K562 (cell line): Measurements from ENCODE around the gene RBFA. TPM values are rescaled to one million over a fixed set of nuclear protein-coding genes. Genes with fewer than 3 reads are reported as not detected.
"Not testable (repeated sequence)": the region's sequence is repeated elsewhere in the genome, so short reads cannot be mapped to it uniquely, and the experiment has no call there.

Experiments
- ATAC-seq: fragments of 200-7000 bp; cut with Tn5 transposase; 3 replicates; pipeline ENCODE4 v1.9.1; 2020; ENCODE audit warnings: moderate library complexity
- BruUV-seq: library from RNA; stranded (reverse); fragments of 400-500 nt; replicated peaks from 2 replicates; lab custom pipeline; 2021; lab: Mats Ljungman, UMichigan
- CTCF ChIA-PET: fragments of 300-600 bp; formaldehyde crosslinking; extraction: SDS; loops from one replicate; lab custom pipeline; 2021; ENCODE audit warnings: low intra/inter-chr PET ratio; lab: Yijun Ruan, JAX
- POLR2A ChIA-PET: fragments of 300-600, 350-650 bp; sonication (Branson Sonifier 250); formaldehyde crosslinking; extraction: SDS; loops from one replicate; lab custom pipeline; 2021; ENCODE audit warnings: antibody characterized with exemption, inconsistent platforms; lab: Yijun Ruan, JAX
- DNase-seq, 4 experiments: peaks; one replicate each; pipeline versions ENCODE4 v3.0.0 to v3.0.0-alpha.2; 2011 to 2018; ENCODE audit warnings: low spot score in 3 of 4, mixed read lengths in 3 of 4; ENCODE audit errors: extremely low read depth in 1 of 4
- FAIRE-seq: peaks from 2 replicates; lab custom pipeline; 2011; peaks lifted over from hg19 to GRCh38; lab: Jason Lieb, UNC
- H2AFZ ChIP-seq: 2 replicates; pipeline ENCODE4 v1.6.0; 2011; ENCODE audit warnings: low read depth, low read length, control low read depth, inconsistent platforms
- H3K27ac ChIP-seq: fragments of 200-600 bp; 3 replicates; pipeline ENCODE4 v1.8.0; 2011; ENCODE audit warnings: low read depth, mild to moderate bottlenecking, control low read depth, inconsistent platforms, low read length, moderate library complexity, mixed read lengths; ENCODE audit errors: extremely low read depth
- H3K27me3 ChIP-seq, 2 experiments: fragments of 300-600 bp in 1 of 2; 2 replicates in 1 of 2; 3 replicates in 1 of 2; pipeline versions ENCODE4 v1.6.0 to v1.8.0; 2011; ENCODE audit warnings: inconsistent platforms in 2 of 2, low read length in 2 of 2, mild to moderate bottlenecking in 1 of 2, mixed read lengths in 1 of 2, moderate library complexity in 1 of 2; ENCODE audit not compliant: control insufficient read depth in 2 of 2, insufficient read depth in 2 of 2
- H3K36me3 ChIP-seq: fragments of 300-600 bp; 3 replicates; pipeline ENCODE4 v1.8.0; 2011; ENCODE audit warnings: mild to moderate bottlenecking, low read length, inconsistent platforms; ENCODE audit not compliant: control insufficient read depth, insufficient read depth
- H3K4me1 ChIP-seq, 2 experiments: fragments of 200-600 bp in 1 of 2; replicated peaks in 1 of 2; 2 replicates in 1 of 2; 3 replicates in 1 of 2; pipeline versions ENCODE4 v1.5.1 to v1.8.0; 2011; ENCODE audit warnings: inconsistent platforms in 2 of 2, low read length in 2 of 2, mild to moderate bottlenecking in 1 of 2, mixed read lengths in 1 of 2, moderate library complexity in 1 of 2; ENCODE audit not compliant: control insufficient read depth in 2 of 2, insufficient read depth in 2 of 2
- H3K4me2 ChIP-seq: 2 replicates; pipeline ENCODE4 v1.6.1; 2011; ENCODE audit warnings: low read length, control low read depth, inconsistent platforms, mixed read lengths; ENCODE audit not compliant: insufficient read depth
- H3K4me3 ChIP-seq: fragments of 200-600 bp; sonication (generic), shearing (Covaris generic); 2 replicates; pipeline ENCODE4 v1.5.1; 2016; ENCODE audit warnings: control low read depth, inconsistent platforms
- H3K79me2 ChIP-seq: fragments of 200-600 bp; 3 replicates; pipeline ENCODE4 v1.8.0; 2011; ENCODE audit warnings: low read length, inconsistent platforms; ENCODE audit not compliant: control insufficient read depth, insufficient read depth
- H3K9ac ChIP-seq, 2 experiments: 2 replicates each; pipeline versions ENCODE4 v1.6.0 to v1.6.1; 2011; ENCODE audit warnings: low read depth in 2 of 2, low read length in 2 of 2, control low read depth in 1 of 2, inconsistent platforms in 1 of 2, mild to moderate bottlenecking in 1 of 2, mixed read lengths in 1 of 2; ENCODE audit not compliant: insufficient read depth in 1 of 2
- H3K9me1 ChIP-seq: one replicate; pipeline ENCODE4 v1.6.0; 2011; ENCODE audit warnings: inconsistent platforms, mild to moderate bottlenecking, low read length, moderate library complexity; ENCODE audit not compliant: control insufficient read depth, insufficient read depth
- H3K9me3 ChIP-seq: replicated peaks from 2 replicates; pipeline ENCODE4 v1.5.1; 2011; ENCODE audit warnings: low read depth, low read length, inconsistent platforms; ENCODE audit not compliant: control insufficient read depth, insufficient read depth
- H4K20me1 ChIP-seq: replicated peaks from 2 replicates; pipeline ENCODE4 v1.6.1; 2011; ENCODE audit warnings: low read length, inconsistent platforms, mixed read lengths; ENCODE audit not compliant: control insufficient read depth, insufficient read depth
- DACH1 ChIP-seq: fragments of 450-650 bp; IDR thresholded peaks from 2 replicates; pipeline ENCODE4 v1.6.1; 2018; ENCODE audit not compliant: partially characterized antibody
- JUNB ChIP-seq: fragments of 450-650 bp; formaldehyde crosslinking; conservative IDR thresholded peaks from 2 replicates; pipeline ENCODE4 v1.4.0; 2020; ENCODE audit warnings: mild to moderate bottlenecking
- MBD2 ChIP-seq: sonication (generic); IDR thresholded peaks from 2 replicates; pipeline ENCODE4 v1.6.1; 2016; ENCODE audit warnings: low read depth, borderline replicate concordance
- MCM2 ChIP-seq: fragments of 450-650 bp; IDR thresholded peaks from 2 replicates; pipeline ENCODE4 v1.6.1; 2017; ENCODE audit warnings: low read depth, mild to moderate bottlenecking
- NCOA2 ChIP-seq, 2 experiments: fragments of 450-650 bp; IDR thresholded peaks; 2 replicates each; pipeline ENCODE4 v1.6.1; 2018; ENCODE audit warnings: mild to moderate bottlenecking in 2 of 2, moderate library complexity in 1 of 2; ENCODE audit not compliant: partially characterized antibody in 2 of 2
- PHB2 ChIP-seq: fragments of 450-650 bp; IDR thresholded peaks from 2 replicates; pipeline ENCODE4 v1.6.1; 2017; ENCODE audit warnings: low read depth
- PML ChIP-seq: IDR thresholded peaks from 2 replicates; pipeline ENCODE4 v1.6.1; 2012; ENCODE audit warnings: low read length, inconsistent platforms
- RAD51 ChIP-seq: fragments of 450-650 bp; IDR thresholded peaks from 2 replicates; pipeline ENCODE4 v1.7.1; 2016; ENCODE audit warnings: low read depth, mild to moderate bottlenecking, borderline replicate concordance
- SPI1 ChIP-seq: IDR thresholded peaks from 2 replicates; pipeline ENCODE4 v1.6.1; 2011; ENCODE audit warnings: low read depth, low read length, control low read depth, borderline replicate concordance
- TCF7L2 ChIP-seq: fragments of 150-350 bp; IDR thresholded peaks from 2 replicates; pipeline ENCODE4 v1.6.1; 2016; ENCODE audit warnings: low read depth, mild to moderate bottlenecking, low read length, moderate library complexity
- TRIM25 ChIP-seq: fragments of 450-650 bp; IDR thresholded peaks from 2 replicates; pipeline ENCODE4 v1.7.0; 2016; ENCODE audit warnings: borderline replicate concordance
- WGBS: fragments of 100-300 bp; shearing (Covaris generic); methylation state at CpG from one replicate; pipeline ENCODE4 v1.1.6; 2016; ENCODE audit warnings: low coverage, mixed read lengths; ENCODE audit not compliant: insufficient coverage; ENCODE audit errors: missing lambda C conversion rate; 5-methylcytosine and 5-hydroxymethylcytosine counted together
- in situ Hi-C: fragments of 300-500 bp; cut with MboI; formaldehyde crosslinking; loops from 4 replicates; pipeline ENCODE4 v1.15.0; 2018; ENCODE audit warnings: inconsistent platforms, mixed read lengths
- intact Hi-C: fragments of 100-400 bp; cut with micrococcal nuclease; formaldehyde crosslinking; loops from 2 replicates; pipeline ENCODE4 v1.14.2; 2022
- polyA plus RNA-seq, 8 experiments: library from polyadenylated mRNA; depleted of rRNA in 4 of 8; stranded (reverse) in 5 of 8; unstranded in 3 of 8; fragments of >200 nt; fragmentation: Nextera tagmentation in 2 of 8; fragmentation: Illumina TruSeq in 1 of 8; extraction: Ambion mirVana in 2 of 8; extraction: Trizol in 1 of 8; gene quantifications; 2 replicates each; pipeline versions ENCODE4 v1.2.1 to v1.2.3, GENCODE V29; 2011 to 2014; ENCODE audit warnings: inconsistent platforms in 1 of 8, missing spikeins in 1 of 8
- total RNA-seq, 7 experiments: library from RNA; depleted of rRNA in 6 of 7; stranded (reverse); fragments of >200 nt in 6 of 7; fragmentation: Illumina TruSeq in 2 of 7; extraction: Trizol in 2 of 7; gene quantifications; 2 replicates each; pipeline versions ENCODE4 v1.2.1 to v1.2.3, GENCODE V29; 2011 to 2021; ENCODE audit warnings: low replicate concordance in 1 of 7

The RBFA gene
- total and polyA plus RNA-seq, 9 of the 15 experiments (the other 6 are each of a cell fraction or from before 2014, with no cell fraction given) = 3.4 to 41.9 (median 25.8) TPM

- Histone ChIP-seq H4K20me1 (peaks cover 8% of the 10 kb centered on the region; the same call in 1 of the 2 replicates), H3K9ac (no peak overlapping the region), H2AFZ (no peak overlapping the region), H3K27me3 (no peaks in the 10 kb centered on the region), H3K9me3 (no peaks in the 10 kb centered on the region; the same call in 1 of the 2 replicates), H3K36me3 (peaks cover 5% of the 10 kb centered on the region; the same call in 2 of the 3 replicates), H3K4me2 (no peak overlapping the region), H3K79me2 (peaks cover 30% of the 10 kb centered on the region), H3K4me1 (peaks cover 7 to 9% of the 10 kb centered on the region in 2 experiments; a peak in 4 of 5 replicates), H3K4me3 (no peak overlapping the region), H3K9me1 (no peaks in the 10 kb centered on the region), H3K27ac (no peak overlapping the region)
- BruUV-seq = no TSS peak
- no peak for ATAC-seq
- intact Hi-C loops = no loop called here
- DNase-seq = no peak
- in situ Hi-C loops = no loop called here
- WGBS = 38% methylated on average over 2 of the region's 2 CpGs
- CTCF ChIA-PET = no interaction called here
- POLR2A ChIA-PET = no interaction called here
- no peak for TF ChIP-seq PML
- TF ChIP-seq MCM2 = no peak
- TF ChIP-seq TRIM25 = no peak
- TF ChIP-seq RAD51 = no peak
- TF ChIP-seq TCF7L2 = no peak
- TF ChIP-seq MBD2 = no peak
- no peak for TF ChIP-seq NCOA2 (IDR thresholded peaks at IDR 0.05; ENCODE audit: partially characterized antibody in 2 of 2)
- no peak for TF ChIP-seq SPI1
- TF ChIP-seq PHB2 = no peak
- TF ChIP-seq DACH1 = no peak
- no peak for TF ChIP-seq JUNB (CRISPR knock-in tag)
- no peak for FAIRE-seq
Measured at GRCh38 chr18:79991494-79991893, 42.7 kb upstream of the RBFA start.

GRCh38 chr18:79999701-80000100 is 34.5 kb upstream of the RBFA start:
- H3K27ac ChIP-seq, FAIRE-seq, H4K20me1 ChIP-seq, H3K9me1 ChIP-seq, ATAC-seq, H3K9me3 ChIP-seq, H3K27me3 ChIP-seq, intact Hi-C loops, H3K4me2 ChIP-seq, H3K4me1 ChIP-seq, POLR2A ChIA-PET, DNase-seq, H3K4me3 ChIP-seq, H3K36me3 ChIP-seq, in situ Hi-C loops, CTCF ChIA-PET, H3K79me2 ChIP-seq, H3K9ac ChIP-seq, H2AFZ ChIP-seq, BruUV-seq: not testable (repeated sequence)
- WGBS = 25% methylated on average over 2 of the region's 2 CpGs
